Epithelial cell of esophagus (primary cell): ENCODE measurements around the gene COL28A1.

Source experiments
- DNase-seq: peaks from one replicate; pipeline ENCODE4 v3.0.0; 2010; ENCODE audit warnings: low read depth
- H3K4me3 ChIP-seq: 2 replicates; pipeline ENCODE4 v1.5.1; 2011; ENCODE audit warnings: mild to moderate bottlenecking, low read length, control low read depth
- TF ChIP-seq, protein P1 (sequence below): IDR thresholded peaks from 2 replicates; pipeline ENCODE4 v1.5.1; 2011; ENCODE audit warnings: low read depth, mild to moderate bottlenecking, low read length, control low read depth, inconsistent platforms; ENCODE audit not compliant: insufficient read depth; ENCODE audit errors: missing control alignments

Gene COL28A1

DNA sequence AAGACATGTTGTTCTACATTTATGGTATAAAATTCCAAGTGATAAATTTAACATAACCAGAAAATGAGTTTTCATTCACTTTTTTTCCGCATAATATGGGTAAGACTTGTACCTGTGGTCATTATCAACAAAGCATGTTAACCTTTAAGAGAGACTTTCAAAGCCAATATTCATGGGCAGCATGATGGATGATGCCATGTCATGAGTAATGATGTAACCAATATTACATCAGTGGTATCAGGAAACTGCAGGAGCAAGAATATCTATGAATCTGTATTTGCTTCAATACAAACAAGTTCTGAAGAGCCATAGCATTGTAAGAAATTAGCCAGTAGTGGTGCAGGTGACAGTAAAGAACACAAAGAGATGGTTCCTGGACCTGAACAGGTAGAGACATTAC lies 226.5 kb downstream of the COL28A1 start:
- no peak for DNase-seq
- TF ChIP-seq, protein P1, sequence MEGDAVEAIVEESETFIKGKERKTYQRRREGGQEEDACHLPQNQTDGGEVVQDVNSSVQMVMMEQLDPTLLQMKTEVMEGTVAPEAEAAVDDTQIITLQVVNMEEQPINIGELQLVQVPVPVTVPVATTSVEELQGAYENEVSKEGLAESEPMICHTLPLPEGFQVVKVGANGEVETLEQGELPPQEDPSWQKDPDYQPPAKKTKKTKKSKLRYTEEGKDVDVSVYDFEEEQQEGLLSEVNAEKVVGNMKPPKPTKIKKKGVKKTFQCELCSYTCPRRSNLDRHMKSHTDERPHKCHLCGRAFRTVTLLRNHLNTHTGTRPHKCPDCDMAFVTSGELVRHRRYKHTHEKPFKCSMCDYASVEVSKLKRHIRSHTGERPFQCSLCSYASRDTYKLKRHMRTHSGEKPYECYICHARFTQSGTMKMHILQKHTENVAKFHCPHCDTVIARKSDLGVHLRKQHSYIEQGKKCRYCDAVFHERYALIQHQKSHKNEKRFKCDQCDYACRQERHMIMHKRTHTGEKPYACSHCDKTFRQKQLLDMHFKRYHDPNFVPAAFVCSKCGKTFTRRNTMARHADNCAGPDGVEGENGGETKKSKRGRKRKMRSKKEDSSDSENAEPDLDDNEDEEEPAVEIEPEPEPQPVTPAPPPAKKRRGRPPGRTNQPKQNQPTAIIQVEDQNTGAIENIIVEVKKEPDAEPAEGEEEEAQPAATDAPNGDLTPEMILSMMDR: no peak
- H3K4me3 ChIP-seq: no peak overlapping the region
